Endothelial cell of umbilical vein (primary cell): ENCODE measurements around the gene RPL13. TPM values are rescaled to one million over a fixed set of nuclear protein-coding genes. Genes with fewer than 3 reads are reported as not detected.

Source experiments
- BruUV-seq: library from RNA; stranded (reverse); fragments of 400-500 nt; replicated peaks from 2 replicates; lab custom pipeline; 2021; lab: Mats Ljungman, UMichigan
- CTCF ChIA-PET: fragments of 300-600, 350-600 bp; sonication (Branson Sonifier 250); formaldehyde crosslinking; loops from one replicate; lab custom pipeline; 2021; ENCODE audit warnings: antibody characterized with exemption, inconsistent platforms; lab: Charles Lee
- POLR2A ChIA-PET: fragments of 300-600, 350-600 bp; sonication (Branson Sonifier 250); formaldehyde crosslinking; loops from one replicate; lab custom pipeline; 2021; ENCODE audit warnings: antibody characterized with exemption, inconsistent platforms; lab: Charles Lee
- DNase-seq: peaks from one replicate; pipeline ENCODE4 v3.0.0-alpha.2; 2011; ENCODE audit warnings: low read depth, low spot score
- FAIRE-seq: peaks from 2 replicates; lab custom pipeline; 2011; peaks lifted over from hg19 to GRCh38; lab: Jason Lieb, UNC
- H2AFZ ChIP-seq: 2 replicates; pipeline ENCODE4 v1.6.0; 2012; ENCODE audit warnings: low read depth, low read length, control low read depth, inconsistent platforms
- H3K27ac ChIP-seq: 2 replicates; pipeline ENCODE4 v1.5.1; 2011; ENCODE audit warnings: low read depth, mild to moderate bottlenecking, control low read depth, low read length, moderate library complexity; ENCODE audit not compliant: insufficient read depth
- H3K27me3 ChIP-seq, 2 experiments: 2 replicates each; pipeline versions ENCODE4 v1.6.0 to v1.6.1; 2011; ENCODE audit warnings: low read length in 2 of 2, mixed read lengths in 1 of 2; ENCODE audit not compliant: control insufficient read depth in 2 of 2, insufficient read depth in 2 of 2
- H3K36me3 ChIP-seq, 2 experiments: 2 replicates in 1 of 2; 3 replicates in 1 of 2; pipeline ENCODE4 v1.5.1; 2011; ENCODE audit warnings: low read length in 2 of 2, mild to moderate bottlenecking in 1 of 2, moderate library complexity in 1 of 2; ENCODE audit not compliant: control insufficient read depth in 2 of 2, insufficient read depth in 2 of 2; ENCODE audit errors: extremely low read depth in 1 of 2
- H3K4me1 ChIP-seq: 3 replicates; pipeline ENCODE4 v1.5.1; 2011; ENCODE audit warnings: mild to moderate bottlenecking, low read length; ENCODE audit not compliant: control insufficient read depth, insufficient read depth; ENCODE audit errors: extremely low read depth
- H3K4me2 ChIP-seq: 2 replicates; pipeline ENCODE4 v1.6.1; 2011; ENCODE audit warnings: low read length, control low read depth, mixed read lengths; ENCODE audit not compliant: insufficient read depth
- H3K4me3 ChIP-seq, 3 experiments: fragments of 200-600 bp in 1 of 3; sonication (generic), shearing (Covaris generic) in 1 of 3; replicated peaks in 1 of 3; 2 replicates each; pipeline ENCODE4 v1.5.1; 2011 to 2016; ENCODE audit warnings: control low read depth in 3 of 3, low read length in 3 of 3, mild to moderate bottlenecking in 2 of 3, inconsistent platforms in 1 of 3, low read depth in 1 of 3, moderate library complexity in 1 of 3; ENCODE audit not compliant: insufficient read depth in 1 of 3
- H3K79me2 ChIP-seq: 2 replicates; pipeline ENCODE4 v1.6.0; 2012; ENCODE audit warnings: low read length, inconsistent platforms; ENCODE audit not compliant: control insufficient read depth, insufficient read depth
- H3K9ac ChIP-seq: replicated peaks from 2 replicates; pipeline ENCODE3; 2011; ENCODE audit warnings: low read length, control low read depth; ENCODE audit not compliant: insufficient read depth; ENCODE audit errors: extremely low read depth
- H3K9me1 ChIP-seq: replicated peaks from 3 replicates; pipeline ENCODE4 v1.6.0; 2011; ENCODE audit warnings: mild to moderate bottlenecking, low read length; ENCODE audit not compliant: control insufficient read depth, insufficient read depth; ENCODE audit errors: extremely low read depth
- H3K9me3 ChIP-seq: replicated peaks from 2 replicates; pipeline ENCODE4 v1.5.1; 2012; ENCODE audit warnings: low read length, inconsistent platforms; ENCODE audit not compliant: control insufficient read depth, insufficient read depth
- H4K20me1 ChIP-seq: replicated peaks from 2 replicates; pipeline ENCODE3; 2011; ENCODE audit warnings: mild to moderate bottlenecking, low read length; ENCODE audit not compliant: control insufficient read depth, insufficient read depth; ENCODE audit errors: extremely low read depth
- EZH2 ChIP-seq: IDR thresholded peaks from 2 replicates; pipeline ENCODE4 v1.6.1; 2012; ENCODE audit warnings: borderline replicate concordance, low read depth, mild to moderate bottlenecking, moderate library complexity, low read length, inconsistent platforms; ENCODE audit not compliant: severe bottlenecking
- FOS ChIP-seq: IDR thresholded peaks from 2 replicates; pipeline ENCODE4 v1.6.1; 2011; ENCODE audit warnings: mild to moderate bottlenecking, low read length, moderate library complexity, borderline replicate concordance; ENCODE audit not compliant: insufficient read depth
- GATA2 ChIP-seq: IDR thresholded peaks from 2 replicates; pipeline ENCODE4 v1.7.0; 2011; ENCODE audit warnings: low read depth, mild to moderate bottlenecking, moderate library complexity, mixed read lengths, low read length; ENCODE audit not compliant: insufficient read length, insufficient read depth
- JUN ChIP-seq: IDR thresholded peaks from 2 replicates; pipeline ENCODE4 v1.6.1; 2011; ENCODE audit warnings: borderline replicate concordance, low read depth; ENCODE audit not compliant: insufficient read length, insufficient read depth
- MYC ChIP-seq: IDR thresholded peaks from one replicate; pipeline ENCODE4 v1.6.1; 2011; ENCODE audit warnings: mild to moderate bottlenecking, low read depth, low read length
- POLR2A ChIP-seq: IDR thresholded peaks from 2 replicates; pipeline ENCODE4 v1.6.1; 2012; ENCODE audit warnings: low read depth, mild to moderate bottlenecking, control low read depth, low read length
- POLR2AphosphoS5 ChIP-seq: IDR thresholded peaks from 2 replicates; pipeline ENCODE4 v1.6.1; 2012; ENCODE audit warnings: low read depth, mild to moderate bottlenecking, control low read depth, low read length, moderate library complexity; ENCODE audit not compliant: insufficient read depth
- dilution Hi-C: fragments of 300-500 bp; cut with MboI; formaldehyde crosslinking; loops from one replicate; pipeline ENCODE4 v1.15.0; 2019; ENCODE audit warnings: low sequenced_read_pairs; ENCODE audit not compliant: extremely low pct_ligation_motif_present
- intact Hi-C: fragments of 100-400 bp; cut with micrococcal nuclease; formaldehyde crosslinking; loops from one replicate; pipeline ENCODE4 v1.10.0; 2022
- polyA plus RNA-seq, 4 experiments: library from polyadenylated mRNA; depleted of rRNA in 3 of 4; stranded (reverse) in 3 of 4; unstranded in 1 of 4; fragments of >200 nt; gene quantifications; 2 replicates each; pipeline versions ENCODE4 v1.2.1 to v1.2.3, GENCODE V29; 2011 to 2012; ENCODE audit warnings: missing spikeins in 1 of 4
- total RNA-seq: library from RNA; stranded (reverse); gene quantifications from 2 replicates; pipeline ENCODE4 v1.2.3, GENCODE V29; 2021
- TF ChIP-seq, protein P1 (sequence below), 2 donors: IDR thresholded peaks; 1 replicate in 1 of 2; 2 replicates in 1 of 2; pipeline ENCODE4 v1.5.1; 2011; ENCODE audit warnings: low read length in 2 of 2, mild to moderate bottlenecking in 2 of 2, moderate library complexity in 2 of 2, control low read depth in 1 of 2, inconsistent platforms in 1 of 2, low read depth in 1 of 2; ENCODE audit not compliant: insufficient read depth in 1 of 2; ENCODE audit errors: extremely low read depth in 1 of 2
- TF ChIP-seq, protein P2 (sequence below): IDR thresholded peaks from 2 replicates; pipeline ENCODE4 v1.6.1; 2011; ENCODE audit not compliant: insufficient read depth, insufficient read length

The RPL13 gene
- total and polyA plus RNA-seq, 2 donors (not counting 3 experiments of a cell fraction or from before 2014, with no cell fraction given), result 1,463 to 5,670 TPM

DNA sequence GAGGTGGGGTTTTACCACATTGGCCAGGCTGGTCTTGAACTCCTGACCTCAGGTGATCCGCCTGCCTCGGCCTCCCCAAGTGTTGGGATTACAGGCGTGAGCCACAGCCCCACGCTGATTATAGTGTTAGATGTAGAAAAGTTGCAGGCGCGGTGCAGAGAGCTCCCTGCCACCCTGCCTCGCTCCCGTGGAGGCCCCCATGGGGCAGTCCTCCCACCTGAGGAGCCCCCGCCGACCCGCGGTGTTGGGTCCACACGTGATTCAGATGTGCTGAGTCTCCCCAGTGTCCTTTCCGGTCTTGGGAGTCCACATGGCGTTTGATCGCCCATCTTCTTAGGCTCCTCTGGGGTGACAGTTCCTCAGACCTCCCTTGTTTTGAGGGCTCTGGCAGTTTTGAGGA lies 5.2 kb upstream of the RPL13 start:
- no peak overlapping the region for H3K27ac ChIP-seq
- no peaks in the 10 kb centered on the region for H4K20me1 ChIP-seq
- CTCF ChIA-PET, result interaction anchor here (1.3 to 2.0 kb wide), 2 partner anchors 9 to 145 kb away, joined by 3 to 4 read pairs; no protein-coding TSS in a partner anchor
- H3K79me2 ChIP-seq, result no peaks in the 10 kb centered on the region
- BruUV-seq, result no TSS peak
- FAIRE-seq (no peak), DNase-seq (no peak)
- dilution Hi-C loops (no loop called here), intact Hi-C loops (loop anchor here (5.0 kb wide), 1 partner anchor 33 kb away; no protein-coding TSS in a partner anchor)
- no peak overlapping the region for H3K9ac ChIP-seq
- no peak overlapping the region for H2AFZ ChIP-seq
- H3K36me3 ChIP-seq, result peaks cover 0 to 25% of the 10 kb centered on the region in 2 experiments
- H3K4me2 ChIP-seq, result no peak overlapping the region
- no peak overlapping the region for H3K4me3 ChIP-seq
- no peak for TF ChIP-seq MYC
- TF ChIP-seq GATA2, result no peak
- TF ChIP-seq, protein P1, sequence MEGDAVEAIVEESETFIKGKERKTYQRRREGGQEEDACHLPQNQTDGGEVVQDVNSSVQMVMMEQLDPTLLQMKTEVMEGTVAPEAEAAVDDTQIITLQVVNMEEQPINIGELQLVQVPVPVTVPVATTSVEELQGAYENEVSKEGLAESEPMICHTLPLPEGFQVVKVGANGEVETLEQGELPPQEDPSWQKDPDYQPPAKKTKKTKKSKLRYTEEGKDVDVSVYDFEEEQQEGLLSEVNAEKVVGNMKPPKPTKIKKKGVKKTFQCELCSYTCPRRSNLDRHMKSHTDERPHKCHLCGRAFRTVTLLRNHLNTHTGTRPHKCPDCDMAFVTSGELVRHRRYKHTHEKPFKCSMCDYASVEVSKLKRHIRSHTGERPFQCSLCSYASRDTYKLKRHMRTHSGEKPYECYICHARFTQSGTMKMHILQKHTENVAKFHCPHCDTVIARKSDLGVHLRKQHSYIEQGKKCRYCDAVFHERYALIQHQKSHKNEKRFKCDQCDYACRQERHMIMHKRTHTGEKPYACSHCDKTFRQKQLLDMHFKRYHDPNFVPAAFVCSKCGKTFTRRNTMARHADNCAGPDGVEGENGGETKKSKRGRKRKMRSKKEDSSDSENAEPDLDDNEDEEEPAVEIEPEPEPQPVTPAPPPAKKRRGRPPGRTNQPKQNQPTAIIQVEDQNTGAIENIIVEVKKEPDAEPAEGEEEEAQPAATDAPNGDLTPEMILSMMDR (IDR thresholded peaks at IDR 0.05; ENCODE audit: extremely low read depth in 1 of 2, insufficient read depth in 1 of 2, low read depth in 1 of 2, low read length in 2 of 2), result no peak
- TF ChIP-seq, protein P2, sequence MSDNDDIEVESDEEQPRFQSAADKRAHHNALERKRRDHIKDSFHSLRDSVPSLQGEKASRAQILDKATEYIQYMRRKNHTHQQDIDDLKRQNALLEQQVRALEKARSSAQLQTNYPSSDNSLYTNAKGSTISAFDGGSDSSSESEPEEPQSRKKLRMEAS, result no peak
- TF ChIP-seq POLR2A, result no peak
- no peaks in the 10 kb centered on the region for H3K27me3 ChIP-seq
- H3K4me1 ChIP-seq, result peaks cover 3% of the 10 kb centered on the region
- H3K9me1 ChIP-seq, result no peaks in the 10 kb centered on the region
- H3K9me3 ChIP-seq, result no peaks in the 10 kb centered on the region
- POLR2A ChIA-PET, result interaction anchor here (0.7 kb wide), 1 partner anchor 25 kb away, joined by 6 read pairs; no protein-coding TSS in a partner anchor

DNA sequence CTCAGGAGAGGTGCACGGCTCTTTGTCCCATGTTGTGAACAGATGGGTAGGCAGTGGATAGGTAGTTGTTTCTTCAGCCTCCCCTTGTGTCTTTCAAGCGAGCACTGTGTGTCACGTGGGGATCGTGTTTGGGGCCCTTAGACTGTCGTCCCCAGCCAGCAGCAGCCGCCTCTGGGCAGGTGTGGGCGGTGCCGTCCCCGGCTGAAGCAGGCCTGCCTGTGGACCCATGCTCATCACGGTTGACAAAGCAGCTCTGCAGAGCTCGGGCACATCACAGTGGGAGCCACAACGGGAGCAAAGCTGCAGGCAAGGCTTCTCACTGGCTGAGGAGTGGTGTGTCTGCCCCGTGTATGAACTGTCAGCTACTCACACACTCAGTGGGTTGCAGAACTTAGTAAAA lies 4.7 kb upstream of the RPL13 start:
- TF ChIP-seq GATA2, result no peak
- TF ChIP-seq, protein P2, result no peak
- no peak for TF ChIP-seq POLR2AphosphoS5
- TF ChIP-seq, protein P1 (IDR thresholded peaks at IDR 0.05; ENCODE audit: extremely low read depth in 1 of 2, insufficient read depth in 1 of 2, low read depth in 1 of 2, low read length in 2 of 2), result no peak
- TF ChIP-seq JUN, result no peak
- TF ChIP-seq MYC, result no peak
- no peak for TF ChIP-seq FOS
- TF ChIP-seq EZH2, result no peak
- no peak for TF ChIP-seq POLR2A
- Histone ChIP-seq H3K4me1 (peaks cover 3% of the 10 kb centered on the region), H3K9me1 (no peaks in the 10 kb centered on the region), H3K79me2 (peaks cover 3% of the 10 kb centered on the region), H3K9ac (no peak overlapping the region), H3K27me3 (no peaks in the 10 kb centered on the region), H3K4me2 (no peak overlapping the region), H3K36me3 (peaks cover 0 to 25% of the 10 kb centered on the region in 2 experiments), H3K9me3 (no peaks in the 10 kb centered on the region), H2AFZ (no peak overlapping the region), H3K4me3 (no peak overlapping the region), H4K20me1 (no peaks in the 10 kb centered on the region), H3K27ac (no peak overlapping the region)
- FAIRE-seq (no peak), DNase-seq (no peak)
- no TSS peak for BruUV-seq
- CTCF ChIA-PET, result interaction anchor here (1.3 to 2.0 kb wide), 2 partner anchors 9 to 145 kb away, joined by 3 to 4 read pairs; no protein-coding TSS in a partner anchor
- POLR2A ChIA-PET, result no interaction called here
- intact Hi-C loops (loop anchor here (2.0 to 5.0 kb wide), 2 partner anchors 21 to 33 kb away; no protein-coding TSS in a partner anchor), dilution Hi-C loops (no loop called here)
